Neural progenitor cell (in vitro differentiated cells): ENCODE results near the gene SULT1A2.
"Not testable (repeated sequence)": the region's sequence is repeated elsewhere in the genome, so short reads cannot be mapped to it uniquely, and the experiment has no call there.

Experiments used
- EZH2 ChIP-seq: fragments of 200-600 bp; sonication (generic); IDR thresholded peaks from 2 replicates; pipeline ENCODE4 v1.6.1; 2017; ENCODE audit warnings: antibody characterized with exemption, mild to moderate bottlenecking, moderate library complexity
- EZH2phosphoT487 ChIP-seq: fragments of 200-600 bp; sonication (generic); IDR thresholded peaks from 2 replicates; pipeline ENCODE4 v1.6.1; 2017; ENCODE audit warnings: antibody characterized with exemption
- TF ChIP-seq, protein P1 (sequence below): fragments of 200-600 bp; sonication (generic); IDR thresholded peaks from 2 replicates; pipeline ENCODE4 v1.5.1; 2017; ENCODE audit warnings: antibody characterized with exemption, mild to moderate bottlenecking

DNA sequence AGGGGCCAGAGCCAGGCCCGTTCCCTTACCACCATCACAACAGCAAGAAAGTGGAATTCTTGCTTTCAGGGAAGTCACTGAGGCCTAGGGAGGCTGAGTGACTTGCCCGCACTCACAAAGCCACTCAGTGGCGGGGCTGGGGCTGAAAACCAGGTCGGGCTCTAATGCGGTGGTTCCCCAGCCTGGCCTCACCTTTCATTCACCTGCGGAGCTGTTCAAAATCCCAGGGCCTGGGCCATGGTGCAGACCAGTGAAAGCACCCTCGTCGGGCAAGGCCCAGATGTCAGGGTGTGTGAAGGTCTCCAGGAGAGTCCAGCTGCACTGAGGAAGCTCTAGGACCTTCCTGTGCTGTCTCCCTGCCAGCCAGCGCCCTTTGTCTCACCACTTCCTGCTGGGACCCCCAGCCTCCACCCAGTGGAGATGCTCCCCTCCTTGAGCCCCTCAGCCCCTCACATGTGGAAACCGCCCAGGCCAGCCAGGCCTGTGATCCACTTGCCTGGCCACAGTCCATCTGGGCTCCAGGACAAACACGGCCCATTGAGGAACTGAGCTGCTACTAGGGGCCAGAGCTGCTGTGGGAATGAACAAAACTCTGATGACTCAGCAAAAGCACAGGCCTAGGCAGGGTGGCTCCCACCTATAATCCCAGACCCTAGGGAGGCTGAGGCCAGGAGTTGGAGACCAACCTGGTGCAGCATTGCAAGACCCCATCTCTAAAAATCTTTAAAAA lies 12.2 kb upstream of the SULT1A2 start:
- TF ChIP-seq, protein P1, sequence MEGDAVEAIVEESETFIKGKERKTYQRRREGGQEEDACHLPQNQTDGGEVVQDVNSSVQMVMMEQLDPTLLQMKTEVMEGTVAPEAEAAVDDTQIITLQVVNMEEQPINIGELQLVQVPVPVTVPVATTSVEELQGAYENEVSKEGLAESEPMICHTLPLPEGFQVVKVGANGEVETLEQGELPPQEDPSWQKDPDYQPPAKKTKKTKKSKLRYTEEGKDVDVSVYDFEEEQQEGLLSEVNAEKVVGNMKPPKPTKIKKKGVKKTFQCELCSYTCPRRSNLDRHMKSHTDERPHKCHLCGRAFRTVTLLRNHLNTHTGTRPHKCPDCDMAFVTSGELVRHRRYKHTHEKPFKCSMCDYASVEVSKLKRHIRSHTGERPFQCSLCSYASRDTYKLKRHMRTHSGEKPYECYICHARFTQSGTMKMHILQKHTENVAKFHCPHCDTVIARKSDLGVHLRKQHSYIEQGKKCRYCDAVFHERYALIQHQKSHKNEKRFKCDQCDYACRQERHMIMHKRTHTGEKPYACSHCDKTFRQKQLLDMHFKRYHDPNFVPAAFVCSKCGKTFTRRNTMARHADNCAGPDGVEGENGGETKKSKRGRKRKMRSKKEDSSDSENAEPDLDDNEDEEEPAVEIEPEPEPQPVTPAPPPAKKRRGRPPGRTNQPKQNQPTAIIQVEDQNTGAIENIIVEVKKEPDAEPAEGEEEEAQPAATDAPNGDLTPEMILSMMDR, result not testable (repeated sequence)
- TF ChIP-seq EZH2, EZH2phosphoT487: not testable (repeated sequence)
